Small intestine (tissue), 7 donors: ENCODE data around the gene OTULIN. TPM values are rescaled to one million over a fixed set of nuclear protein-coding genes. Genes with fewer than 3 reads are reported as not detected.

Experiments
- DNase-seq, 2 donors: peaks; one replicate each; pipeline versions ENCODE4 v3.0.0 to v3.0.0-alpha.2; 2013
- FAIRE-seq: peaks from 2 replicates; lab custom pipeline; 2012; peaks lifted over from hg19 to GRCh38; lab: Jason Lieb, UNC
- H3K27ac ChIP-seq, 3 donors: one replicate each; pipeline ENCODE4 v1.5.1; 2013; ENCODE audit warnings: low read length in 2 of 3, mild to moderate bottlenecking in 2 of 3, control low read depth in 1 of 3, inconsistent platforms in 1 of 3, low read depth in 1 of 3, moderate library complexity in 1 of 3
- H3K27me3 ChIP-seq, 3 donors: one replicate each; pipeline ENCODE4 v1.6.1; 2013; ENCODE audit warnings: low read length in 3 of 3, inconsistent platforms in 1 of 3; ENCODE audit not compliant: control insufficient read depth in 3 of 3, insufficient read depth in 3 of 3
- H3K36me3 ChIP-seq, 3 donors: one replicate each; pipeline ENCODE4 v1.6.1; 2013; ENCODE audit warnings: low read length in 3 of 3, inconsistent platforms in 1 of 3, low read depth in 1 of 3, mild to moderate bottlenecking in 1 of 3, moderate library complexity in 1 of 3; ENCODE audit not compliant: control insufficient read depth in 3 of 3, insufficient read depth in 2 of 3
- H3K4me1 ChIP-seq, 3 donors: one replicate each; pipeline ENCODE4 v1.6.1; 2013; ENCODE audit warnings: low read length in 2 of 3, inconsistent platforms in 1 of 3, low read depth in 1 of 3, mild to moderate bottlenecking in 1 of 3, moderate library complexity in 1 of 3; ENCODE audit not compliant: control insufficient read depth in 3 of 3, insufficient read depth in 2 of 3
- H3K4me3 ChIP-seq, 3 donors: one replicate each; pipeline ENCODE4 v1.5.1; 2013; ENCODE audit warnings: low read length in 3 of 3, control low read depth in 1 of 3, inconsistent platforms in 1 of 3, low read depth in 1 of 3, mild to moderate bottlenecking in 1 of 3, moderate library complexity in 1 of 3
- H3K9me3 ChIP-seq, 2 donors: one replicate each; pipeline ENCODE4 v1.6.1; 2013; ENCODE audit warnings: low read depth in 1 of 2, low read length in 1 of 2; ENCODE audit not compliant: control insufficient read depth in 2 of 2, insufficient read depth in 1 of 2
- WGBS, 3 donors: extraction: QIAGEN DNeasy Blood & Tissue Kit; methylation state at CpG; one replicate each; pipeline ENCODE4 v1.1.7; 2013; 5-methylcytosine and 5-hydroxymethylcytosine counted together
- polyA plus RNA-seq, 4 donors: library from polyadenylated mRNA; stranded (reverse) in 3 of 4; unstranded in 1 of 4; fragments of 200-250 nt in 3 of 4; fragments of 120-200 nt in 1 of 4; gene quantifications; one replicate each; pipeline versions ENCODE4 v1.2.1 to v1.2.3, GENCODE V29; 2013
- donor health status: healthy with polysubstance abuse.
- donor health status: control.
- donor health status: control.
- donor health status: Bipolar disorder and iron deficiency.
- donor health status: healthy.

OTULIN gene
- polyA plus RNA-seq, 4 donors, result 3.1 to 22.8 (median 5.8) TPM

DNA sequence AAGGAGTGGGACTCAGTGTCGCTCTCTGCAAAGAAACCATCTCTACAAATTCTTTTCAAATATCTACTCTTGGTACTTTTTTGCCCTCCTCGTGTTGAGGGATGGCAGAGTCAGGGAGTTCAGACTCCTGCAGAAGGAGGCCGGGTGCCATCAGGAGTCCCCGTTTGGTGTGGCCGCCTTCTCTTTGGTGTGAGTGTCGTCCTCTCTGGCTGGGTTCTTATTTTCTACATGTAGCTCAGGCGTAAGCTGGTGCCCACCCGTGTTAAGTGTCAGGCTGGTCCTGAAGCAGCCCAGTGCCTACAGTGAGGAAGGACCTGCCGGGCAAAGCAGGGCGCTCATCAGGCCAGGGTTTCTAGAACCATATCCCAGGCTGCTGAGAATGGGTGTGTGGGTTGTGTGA is 37.0 kb downstream of the OTULIN start:
- Histone ChIP-seq H3K4me3 (no peak overlapping the region), H3K4me1 (no peaks in the 10 kb centered on the region), H3K27ac (no peak overlapping the region), H3K27me3 (no peaks in the 10 kb centered on the region), H3K9me3 (no peaks in the 10 kb centered on the region), H3K36me3 (peaks cover 13 to 54% (median 17%) of the 10 kb centered on the region in 3 donors)
- DNase-seq (no peak), FAIRE-seq (no peak)
- 96 to 98% (median 97%) methylated on average over 10 of the region's 10 CpGs for WGBS, 3 donors

DNA sequence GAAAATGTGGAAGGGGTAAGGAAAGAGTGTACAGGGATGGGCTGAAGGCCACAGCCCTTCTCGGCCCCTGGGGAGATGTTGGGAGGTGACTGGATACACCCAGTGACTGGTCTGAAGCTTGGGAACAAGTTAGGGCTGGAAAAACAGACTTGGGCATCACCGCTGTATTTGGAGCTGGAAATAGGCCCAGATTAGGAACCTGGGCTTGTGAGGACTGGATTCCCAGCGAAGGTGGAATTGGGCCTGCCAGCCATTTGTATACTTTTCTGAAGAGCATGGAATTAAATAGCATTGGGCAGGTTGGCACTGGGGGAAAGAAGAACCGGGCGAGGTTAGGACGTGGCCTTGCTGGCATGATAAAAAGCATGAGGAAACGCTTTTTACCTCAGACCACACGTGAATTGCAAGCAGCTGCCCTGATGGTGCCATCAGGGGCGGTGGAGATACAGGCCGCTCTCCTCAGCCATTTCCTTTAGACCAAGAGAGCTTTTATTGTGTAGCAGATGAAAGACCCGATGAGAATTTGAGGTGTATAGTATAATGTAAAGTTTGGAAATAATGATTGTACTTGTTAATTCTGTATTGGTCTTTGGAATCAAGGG is 37.8 kb downstream of the OTULIN start:
- WGBS, 3 donors, result 78 to 84% (median 80%) methylated on average over 11 of the region's 11 CpGs
- H3K36me3 ChIP-seq, result peaks cover 13 to 48% (median 17%) of the 10 kb centered on the region in 3 donors
- H3K4me1 ChIP-seq, result no peaks in the 10 kb centered on the region
- H3K27me3 ChIP-seq, result no peaks in the 10 kb centered on the region
- H3K4me3 ChIP-seq, result no peak overlapping the region
- FAIRE-seq, result no peak
- no peaks in the 10 kb centered on the region for H3K9me3 ChIP-seq
- no peak for DNase-seq
- no peak overlapping the region for H3K27ac ChIP-seq

DNA sequence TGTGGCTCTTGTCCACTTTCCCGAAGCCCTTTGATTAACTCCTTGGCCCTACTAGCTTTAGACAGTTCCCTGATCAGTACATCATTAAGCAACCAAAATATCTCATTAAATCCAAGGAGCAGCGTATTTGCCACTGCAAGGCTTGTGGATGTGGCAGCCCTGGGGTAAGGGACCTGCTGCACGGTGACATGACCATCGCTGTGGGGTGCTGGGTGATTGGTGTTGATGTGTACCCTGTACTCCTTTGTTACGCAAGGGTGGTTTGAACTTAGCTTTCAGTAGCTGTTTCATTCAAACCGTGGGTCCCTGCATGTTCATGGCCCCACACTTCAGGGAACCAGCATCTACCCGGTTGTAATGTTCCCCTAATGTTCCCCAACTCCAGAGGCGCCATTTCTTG is 41.0 kb downstream of the OTULIN start:
- H3K27me3 ChIP-seq, result no peaks in the 10 kb centered on the region
- H3K27ac ChIP-seq, result no peak overlapping the region
- FAIRE-seq, result no peak
- 89 to 93% (median 93%) methylated on average over 8 of the region's 8 CpGs for WGBS, 3 donors
- H3K4me3 ChIP-seq, result no peak overlapping the region
- peaks cover 4 to 52% (median 14%) of the 10 kb centered on the region in 3 donors for H3K36me3 ChIP-seq
- DNase-seq, result no peak
- H3K4me1 ChIP-seq, result no peaks in the 10 kb centered on the region
- H3K9me3 ChIP-seq, result no peaks in the 10 kb centered on the region

GRCh38 chr5:14706615-14707021 is 42.1 kb downstream of the OTULIN start:
- no peak overlapping the region for H3K4me3 ChIP-seq
- WGBS, 3 donors, result 51 to 68% (median 55%) methylated on average over 6 of the region's 6 CpGs
- FAIRE-seq, result no peak
- no peaks in the 10 kb centered on the region for H3K9me3 ChIP-seq
- peaks cover 4 to 53% (median 20%) of the 10 kb centered on the region in 3 donors for H3K36me3 ChIP-seq
- H3K27ac ChIP-seq, result peak overlapping the region in 1 of 3 donors; percentile 50
- H3K4me1 ChIP-seq, result no peaks in the 10 kb centered on the region
- no peaks in the 10 kb centered on the region for H3K27me3 ChIP-seq
- peak in 1 of 2 donors; percentile 20 for DNase-seq

DNA sequence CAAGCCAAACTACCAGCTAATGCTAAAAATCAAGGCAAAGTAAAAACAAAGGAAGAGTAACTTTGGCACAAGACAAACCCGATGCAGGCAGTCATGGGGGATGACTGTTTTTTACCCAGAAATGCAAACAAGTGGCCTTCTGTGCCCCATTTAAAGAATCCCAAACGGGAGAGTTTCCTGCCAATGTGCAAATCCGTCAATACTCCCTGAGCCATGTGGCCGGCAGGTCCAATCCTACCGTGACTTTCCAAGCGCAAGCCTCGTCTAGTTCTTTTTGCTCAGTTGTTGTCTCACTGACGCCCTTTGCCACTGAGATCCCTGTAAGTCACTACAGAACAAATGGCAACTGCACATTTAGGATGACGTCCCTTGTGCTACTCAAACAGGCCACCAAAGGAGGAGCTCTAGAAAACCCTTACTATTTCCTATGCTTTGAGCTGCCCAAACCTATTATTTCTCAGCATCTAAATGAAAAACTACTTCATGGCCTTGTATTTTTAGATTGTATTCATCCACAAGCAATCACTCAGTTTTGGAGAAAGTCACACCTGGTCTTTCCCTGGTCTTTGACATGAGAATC is 43.4 kb downstream of the OTULIN start:
- Histone ChIP-seq H3K4me3 (no peak overlapping the region), H3K4me1 (no peaks in the 10 kb centered on the region), H3K27me3 (no peaks in the 10 kb centered on the region), H3K9me3 (no peaks in the 10 kb centered on the region), H3K36me3 (peaks cover 4 to 57% (median 24%) of the 10 kb centered on the region in 3 donors), H3K27ac (no peak overlapping the region)
- WGBS, 3 donors, result 92 to 93% (median 92%) methylated on average over 9 of the region's 9 CpGs
- no peak for FAIRE-seq
- DNase-seq, result no peak

DNA sequence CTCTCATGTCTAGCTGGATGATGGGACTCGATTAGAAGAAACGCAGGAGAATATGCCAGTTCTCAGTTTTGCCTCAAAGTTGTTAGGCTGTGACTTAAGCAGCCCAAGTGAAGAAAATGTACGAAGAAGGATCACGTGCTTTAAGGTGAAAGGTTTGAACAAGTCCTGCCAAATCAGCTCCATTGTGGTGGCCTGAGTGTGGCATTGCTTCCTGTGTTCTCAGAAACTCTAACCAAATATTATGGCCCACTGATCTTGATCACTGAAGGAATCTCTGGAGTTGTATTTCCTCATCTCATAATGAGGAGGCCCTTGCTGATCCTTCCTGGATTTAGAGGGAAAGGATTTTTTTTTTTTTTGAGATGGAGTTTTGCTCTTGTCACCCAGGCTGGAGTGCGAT is 44.0 kb downstream of the OTULIN start:
- Histone ChIP-seq H3K4me3 (no peak overlapping the region), H3K36me3 (peaks cover 4 to 60% (median 22%) of the 10 kb centered on the region in 3 donors), H3K4me1 (no peaks in the 10 kb centered on the region), H3K27me3 (no peaks in the 10 kb centered on the region), H3K9me3 (no peaks in the 10 kb centered on the region), H3K27ac (peak overlapping the region in 1 of 3 donors; percentile 5)
- DNase-seq (no peak), FAIRE-seq (no peak)
- WGBS, 3 donors, result 93 to 97% (median 96%) methylated on average over 5 of the region's 5 CpGs

GRCh38 chr5:14710313-14710994 is 45.9 kb downstream of the OTULIN start:
- Histone ChIP-seq H3K27me3 (no peaks in the 10 kb centered on the region), H3K36me3 (peaks cover 6 to 70% (median 22%) of the 10 kb centered on the region in 3 donors), H3K4me1 (no peaks in the 10 kb centered on the region), H3K4me3 (no peak overlapping the region), H3K27ac (no peak overlapping the region), H3K9me3 (no peaks in the 10 kb centered on the region)
- DNase-seq (no peak), FAIRE-seq (no peak)
- 94 to 96% (median 95%) methylated on average over 28 of the region's 28 CpGs for WGBS, 3 donors

GRCh38 chr5:14712131-14712530 is 47.6 kb downstream of the OTULIN start:
- Histone ChIP-seq H3K36me3 (peaks cover 3 to 76% (median 21%) of the 10 kb centered on the region in 3 donors), H3K27ac (no peak overlapping the region), H3K4me1 (no peaks in the 10 kb centered on the region), H3K27me3 (no peaks in the 10 kb centered on the region), H3K9me3 (no peaks in the 10 kb centered on the region), H3K4me3 (no peak overlapping the region)
- WGBS, 3 donors, result 89 to 96% (median 89%) methylated on average over 11 of the region's 11 CpGs
- FAIRE-seq (no peak), DNase-seq (no peak)
